ENCODE data around the gene SURF1.
A peak's percentile ranks its signal among the peaks of the same experiment; 100 is the strongest.

DNA sequence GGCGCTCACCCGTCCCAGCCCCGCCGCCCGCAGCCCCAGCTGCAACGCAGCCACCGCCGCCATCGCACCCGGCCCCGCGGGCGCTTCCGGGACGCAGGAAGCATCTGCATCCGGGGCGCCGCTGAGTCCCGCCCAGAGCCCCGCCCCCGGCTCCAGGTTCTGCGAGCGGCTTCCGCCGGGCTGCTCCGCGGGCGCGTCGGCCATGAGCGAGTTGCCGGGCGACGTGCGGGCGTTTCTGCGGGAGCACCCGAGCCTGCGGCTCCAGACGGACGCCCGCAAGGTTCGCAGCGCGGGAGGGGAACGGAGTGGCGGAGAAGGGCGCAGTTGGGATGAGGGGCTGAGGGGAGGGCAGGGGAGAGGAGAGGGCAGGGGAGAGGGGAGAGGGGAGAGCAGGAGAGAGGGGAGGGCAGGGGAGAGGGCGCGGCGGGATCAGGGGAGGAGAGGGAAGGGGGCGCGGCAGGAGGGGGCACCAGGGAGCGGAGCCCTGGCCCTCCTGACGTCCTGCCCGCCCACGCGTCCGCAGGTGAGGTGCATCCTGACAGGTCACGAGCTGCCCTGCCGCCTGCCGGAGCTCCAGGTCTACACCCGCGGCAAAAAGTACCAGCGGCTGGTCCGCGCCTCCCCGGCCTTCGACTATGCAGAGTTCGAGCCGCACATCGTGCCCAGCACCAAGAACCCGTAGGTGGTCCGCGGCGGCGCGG lies at the start of gene SURF1, which contains the start of gene SURF2:
- no peak for TF ChIP-seq EP300 (IDR thresholded peaks at IDR 0.05; ENCODE audit: low read depth)
- TF ChIP-seq POLR2AphosphoS5 (IDR thresholded peaks at IDR 0.05): peak; percentile 70 to 93 (median 88)
